ENCODE results near the gene SNX30.

GRCh38 chr9:112796485-112796884 lies 45.9 kb downstream of the SNX30 start:
- TF ChIP-seq CTCF (IDR thresholded peaks at IDR 0.05) (no peak), ZFX (IDR thresholded peaks at IDR 0.05; ENCODE audit: borderline replicate concordance) (no peak)
